NCI-H2081 (cell line): Measurements from ENCODE around the gene RCOR3.
"Not testable (repeated sequence)": the region's sequence is repeated elsewhere in the genome, so short reads cannot be mapped to it uniquely, and the experiment has no call there.

Source experiments
- DNase-seq, 2 experiments: peaks; one replicate each; lab custom pipeline; 2025; lab: John Stamatoyannopoulos, UW

Gene RCOR3

GRCh38 chr1:211260141-211261107 lies 1.3 kb downstream of the RCOR3 start:
- peak; percentile 76 to 89 for DNase-seq

- no peak for DNase-seq
Observed at GRCh38 chr1:211261229-211261628, 2.1 kb downstream of the RCOR3 start.

GRCh38 chr1:211263022-211263421 lies 3.9 kb downstream of the RCOR3 start:
- DNase-seq, result not testable (repeated sequence)

GRCh38 chr1:211267204-211267857 lies 8.2 kb downstream of the RCOR3 start:
- no peak for DNase-seq

- no peak for DNase-seq
Observed at GRCh38 chr1:211279340-211279739, 20.2 kb downstream of the RCOR3 start.

- DNase-seq, result no peak
Observed at GRCh38 chr1:211280910-211281309, 21.7 kb downstream of the RCOR3 start.

- no peak for DNase-seq
Observed at GRCh38 chr1:211281320-211282022, 22.3 kb downstream of the RCOR3 start.

GRCh38 chr1:211282023-211282373 lies 22.8 kb downstream of the RCOR3 start:
- no peak for DNase-seq

- DNase-seq, result no peak
Observed at GRCh38 chr1:211285196-211285595, 26.0 kb downstream of the RCOR3 start.

GRCh38 chr1:211287218-211287617 lies 28.1 kb downstream of the RCOR3 start:
- no peak for DNase-seq

GRCh38 chr1:211292411-211292810 lies 33.2 kb downstream of the RCOR3 start:
- DNase-seq, result no peak

- no peak for DNase-seq
Observed at GRCh38 chr1:211296396-211296795, 37.2 kb downstream of the RCOR3 start.

- peak in 1 of 2 experiments; percentile 7 for DNase-seq
Observed at GRCh38 chr1:211305044-211305443, 45.9 kb downstream of the RCOR3 start.

- no peak for DNase-seq
Observed at GRCh38 chr1:211309617-211310016, 50.5 kb downstream of the RCOR3 start.

- DNase-seq, result no peak
Observed at GRCh38 chr1:211313392-211313791, 54.2 kb downstream of the RCOR3 start.

- DNase-seq, result no peak
Observed at GRCh38 chr1:211318576-211319280, 59.6 kb downstream of the RCOR3 start.

GRCh38 chr1:211319892-211320291 lies 60.7 kb downstream of the RCOR3 start:
- no peak for DNase-seq

GRCh38 chr1:211320980-211321379 lies 61.8 kb downstream of the RCOR3 start:
- DNase-seq, result no peak

- not testable (repeated sequence) for DNase-seq
Observed at GRCh38 chr1:211321646-211322045, 62.5 kb downstream of the RCOR3 start.

- DNase-seq, result peak; percentile 78 to 80
Observed at GRCh38 chr1:211323156-211324063, 64.2 kb downstream of the RCOR3 start.
